Bronchial epithelial cell (primary cell): ENCODE data around the gene FBXL14. TPM values are rescaled to one million over a fixed set of nuclear protein-coding genes. Genes with fewer than 3 reads are reported as not detected.

Experiments
- DNase-seq: peaks from one replicate; pipeline ENCODE4 v3.0.0-alpha.2; 2010; ENCODE audit warnings: low read depth
- FAIRE-seq: peaks from 2 replicates; lab custom pipeline; 2011; peaks lifted over from hg19 to GRCh38; lab: Jason Lieb, UNC
- H3K27me3 ChIP-seq: 2 replicates; pipeline ENCODE4 v1.5.1; 2011; ENCODE audit warnings: low read length; ENCODE audit not compliant: control insufficient read depth, insufficient read depth
- H3K36me3 ChIP-seq: 2 replicates; pipeline ENCODE4 v1.5.1; 2011; ENCODE audit warnings: low read length; ENCODE audit not compliant: control insufficient read depth, insufficient read depth
- H3K4me3 ChIP-seq: 2 replicates; pipeline ENCODE4 v1.5.1; 2011; ENCODE audit warnings: mild to moderate bottlenecking, low read depth, low read length, control low read depth
- total RNA-seq: library from RNA; depleted of rRNA; stranded (reverse); fragments of >200 nt; gene quantifications from 2 replicates; pipeline ENCODE4 v1.2.1, GENCODE V29; 2014
- TF ChIP-seq, protein P1 (sequence below): IDR thresholded peaks from 2 replicates; pipeline ENCODE4 v1.5.1; 2011; ENCODE audit warnings: mild to moderate bottlenecking, moderate library complexity, low read length, control low read depth, inconsistent platforms; ENCODE audit not compliant: insufficient read depth, severe bottlenecking

Gene FBXL14
- total RNA-seq, 1 donor from 2014 or later: 9.7 TPM

DNA sequence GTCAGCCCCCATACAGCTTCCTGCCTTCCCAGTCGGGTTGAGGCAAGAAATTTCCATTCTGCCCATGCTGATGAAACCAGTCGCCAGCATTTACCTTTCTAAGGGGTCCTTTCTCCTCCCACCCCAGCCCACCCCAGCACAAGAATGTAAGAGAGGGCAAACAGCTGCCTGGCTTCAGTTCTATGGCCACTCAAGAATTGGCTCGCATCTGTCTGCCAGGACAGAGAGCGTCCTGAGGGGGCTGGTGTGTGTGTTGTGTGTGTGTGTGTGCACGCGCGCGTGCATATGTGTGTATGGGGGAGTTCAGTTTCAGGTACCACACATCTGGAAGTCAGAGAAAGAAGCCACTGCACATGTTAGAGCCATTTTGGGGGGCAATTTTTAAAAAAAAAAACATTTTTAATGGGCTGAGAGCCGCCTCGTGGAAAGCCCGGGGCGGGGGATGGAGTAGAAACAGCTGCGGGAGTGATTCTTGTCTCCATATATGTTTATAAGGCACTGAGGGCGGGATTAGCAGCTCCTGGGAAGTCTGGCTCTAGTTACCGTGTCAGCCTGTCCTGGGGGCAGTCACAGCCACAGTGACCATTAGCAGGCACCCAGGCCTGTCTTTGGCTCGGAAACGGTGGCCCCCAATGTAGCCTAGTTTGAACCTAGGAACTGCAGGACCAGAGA is 34.4 kb upstream of the FBXL14 start, which contains the start of gene WNT5B:
Gene WNT5B (plus strand): TSS at position 566 of the 672 bp plus-strand sequence. CDS start 2,124 bp downstream, outside the sequence.
- TF ChIP-seq, protein P1, sequence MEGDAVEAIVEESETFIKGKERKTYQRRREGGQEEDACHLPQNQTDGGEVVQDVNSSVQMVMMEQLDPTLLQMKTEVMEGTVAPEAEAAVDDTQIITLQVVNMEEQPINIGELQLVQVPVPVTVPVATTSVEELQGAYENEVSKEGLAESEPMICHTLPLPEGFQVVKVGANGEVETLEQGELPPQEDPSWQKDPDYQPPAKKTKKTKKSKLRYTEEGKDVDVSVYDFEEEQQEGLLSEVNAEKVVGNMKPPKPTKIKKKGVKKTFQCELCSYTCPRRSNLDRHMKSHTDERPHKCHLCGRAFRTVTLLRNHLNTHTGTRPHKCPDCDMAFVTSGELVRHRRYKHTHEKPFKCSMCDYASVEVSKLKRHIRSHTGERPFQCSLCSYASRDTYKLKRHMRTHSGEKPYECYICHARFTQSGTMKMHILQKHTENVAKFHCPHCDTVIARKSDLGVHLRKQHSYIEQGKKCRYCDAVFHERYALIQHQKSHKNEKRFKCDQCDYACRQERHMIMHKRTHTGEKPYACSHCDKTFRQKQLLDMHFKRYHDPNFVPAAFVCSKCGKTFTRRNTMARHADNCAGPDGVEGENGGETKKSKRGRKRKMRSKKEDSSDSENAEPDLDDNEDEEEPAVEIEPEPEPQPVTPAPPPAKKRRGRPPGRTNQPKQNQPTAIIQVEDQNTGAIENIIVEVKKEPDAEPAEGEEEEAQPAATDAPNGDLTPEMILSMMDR: no peak
- Histone ChIP-seq H3K27me3 (peaks cover 20% of the 10 kb centered on the region), H3K4me3 (peak within 1 kb of the TSS; percentile 36), H3K36me3 (no peaks in the 10 kb centered on the region)
- DNase-seq (no peak), FAIRE-seq (no peak)

DNA sequence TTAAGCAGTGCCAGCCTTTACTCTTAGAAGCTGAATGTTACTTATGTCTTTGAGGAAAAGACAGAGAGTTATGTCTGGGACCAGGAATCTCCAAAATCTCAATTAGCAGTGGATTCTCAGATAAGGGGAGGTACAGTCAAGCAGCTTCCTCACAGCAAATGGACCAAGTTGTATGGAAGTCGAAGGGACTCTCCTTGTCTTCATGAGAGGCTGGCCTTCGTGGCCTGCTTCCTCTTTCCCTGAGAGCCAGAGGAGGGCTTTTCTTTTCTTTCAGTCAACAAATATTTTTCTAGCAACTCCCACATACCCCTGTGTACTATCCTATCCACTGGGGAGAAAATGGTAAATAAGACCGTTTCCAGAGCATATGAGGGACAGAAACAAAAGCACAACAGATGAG is 28.0 kb upstream of the FBXL14 start:
- H3K27me3 ChIP-seq: no peaks in the 10 kb centered on the region
- DNase-seq (no peak), FAIRE-seq (no peak)
- H3K4me3 ChIP-seq: no peak overlapping the region
- H3K36me3 ChIP-seq: no peaks in the 10 kb centered on the region
- TF ChIP-seq, protein P1: no peak

DNA sequence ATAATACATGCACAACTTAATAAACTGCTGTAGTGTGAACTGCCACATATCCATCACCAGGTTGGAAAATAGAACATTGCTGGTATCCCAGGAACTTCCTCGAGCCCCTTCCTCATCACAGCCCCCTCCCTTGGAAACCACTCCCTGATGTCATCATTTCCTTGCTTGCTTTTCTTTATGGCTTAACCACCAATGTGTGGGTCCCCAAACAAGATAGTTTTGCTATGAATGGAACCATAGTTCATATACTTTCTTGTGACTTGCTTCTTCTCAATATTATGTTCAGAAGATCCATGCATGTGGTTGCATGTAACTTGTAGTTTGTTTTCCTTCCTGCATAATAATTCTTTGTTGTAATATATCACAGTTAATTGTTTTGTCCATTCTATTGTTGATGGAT is 25.7 kb upstream of the FBXL14 start:
- no peak for DNase-seq
- no peaks in the 10 kb centered on the region for H3K36me3 ChIP-seq
- no peak overlapping the region for H3K4me3 ChIP-seq
- H3K27me3 ChIP-seq: no peaks in the 10 kb centered on the region
- TF ChIP-seq, protein P1: no peak
- FAIRE-seq: no peak

DNA sequence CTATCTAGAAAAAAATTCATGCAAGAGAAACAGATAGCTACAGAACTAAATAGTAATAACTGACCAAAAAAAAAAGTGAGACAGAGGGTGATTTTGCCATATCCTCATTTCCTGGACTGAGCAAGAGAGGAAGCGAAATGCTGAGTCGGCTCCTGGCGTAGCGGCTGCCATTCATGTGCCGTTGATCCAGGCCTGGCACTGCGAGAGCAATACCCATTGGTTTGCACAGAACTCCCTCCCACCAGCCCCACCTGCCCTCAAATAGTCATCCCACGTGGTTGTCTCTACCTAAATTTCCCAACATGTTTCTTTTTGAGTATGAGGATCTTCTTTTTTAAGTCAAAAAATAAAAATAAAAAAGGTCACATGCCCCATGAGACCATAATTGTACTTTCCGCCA is 25.2 kb upstream of the FBXL14 start:
- Histone ChIP-seq H3K36me3 (no peaks in the 10 kb centered on the region), H3K4me3 (no peak overlapping the region), H3K27me3 (no peaks in the 10 kb centered on the region)
- DNase-seq: no peak
- FAIRE-seq: no peak
- TF ChIP-seq, protein P1: no peak

DNA sequence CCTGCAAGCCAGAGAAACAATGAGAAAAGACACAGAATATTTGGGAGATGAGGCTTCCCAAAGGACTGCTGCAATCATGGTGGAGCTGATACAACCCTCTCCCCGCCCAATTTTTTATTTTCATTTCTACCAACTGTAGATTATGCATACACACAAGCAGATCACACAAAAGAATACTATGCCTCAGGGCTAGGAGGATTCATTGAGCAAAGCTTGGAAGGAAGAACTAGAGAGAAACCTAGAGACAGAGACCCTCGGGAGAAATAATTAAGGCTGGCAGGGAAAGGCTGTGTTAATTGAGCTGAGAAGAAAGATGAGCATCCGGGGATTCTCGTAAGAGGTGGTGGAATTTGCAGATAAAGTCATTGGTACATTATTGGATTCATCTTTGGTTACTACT is 24.8 kb upstream of the FBXL14 start:
- DNase-seq (no peak), FAIRE-seq (no peak)
- Histone ChIP-seq H3K36me3 (no peaks in the 10 kb centered on the region), H3K27me3 (no peaks in the 10 kb centered on the region), H3K4me3 (no peak overlapping the region)
- TF ChIP-seq, protein P1: no peak

DNA sequence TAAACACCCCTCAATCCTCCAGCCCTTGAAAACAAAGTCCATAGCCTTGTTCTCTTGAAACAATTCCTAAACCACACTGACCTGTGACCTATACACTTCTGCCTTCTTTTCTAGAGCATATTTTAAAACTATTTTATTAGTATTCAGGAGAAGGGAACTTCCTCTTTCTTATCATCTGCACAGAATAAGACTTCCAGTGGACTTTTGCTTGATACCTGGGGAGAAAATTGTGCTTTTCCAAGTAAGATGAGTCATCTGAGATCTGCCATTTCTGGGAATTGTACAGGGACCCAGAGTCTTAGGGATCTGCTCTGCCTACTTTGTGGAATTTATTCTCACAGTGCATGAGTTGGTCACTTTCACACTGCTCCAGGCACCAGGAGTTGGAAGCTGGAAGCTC is 24.1 kb upstream of the FBXL14 start:
- no peak overlapping the region for H3K4me3 ChIP-seq
- no peaks in the 10 kb centered on the region for H3K27me3 ChIP-seq
- TF ChIP-seq, protein P1: no peak
- no peaks in the 10 kb centered on the region for H3K36me3 ChIP-seq
- FAIRE-seq (no peak), DNase-seq (no peak)
